Urinary bladder (tissue), 4 donors: ENCODE measurements around the gene SF3A2. TPM values are rescaled to one million over a fixed set of nuclear protein-coding genes. Genes with fewer than 3 reads are reported as not detected.
"Not testable (repeated sequence)": the region's sequence is repeated elsewhere in the genome, so short reads cannot be mapped to it uniquely, and the experiment has no call there.

ENCODE experiments used
- DNase-seq: peaks from one replicate; pipeline ENCODE4 v3.0.0-alpha.2; 2015; ENCODE audit errors: extremely low spot score
- H3K27ac ChIP-seq: one replicate; pipeline ENCODE4 v1.5.1; 2013; ENCODE audit warnings: low read depth, mild to moderate bottlenecking, moderate library complexity
- H3K36me3 ChIP-seq: one replicate; pipeline ENCODE4 v1.6.1; 2013; ENCODE audit warnings: mild to moderate bottlenecking, moderate library complexity; ENCODE audit not compliant: insufficient read depth
- H3K4me1 ChIP-seq: one replicate; pipeline ENCODE4 v1.6.1; 2013; ENCODE audit warnings: mild to moderate bottlenecking, moderate library complexity; ENCODE audit not compliant: insufficient read depth
- H3K4me3 ChIP-seq: one replicate; pipeline ENCODE4 v1.5.1; 2013; ENCODE audit warnings: low read depth, low read length
- WGBS: extraction: QIAGEN DNeasy Blood & Tissue Kit; methylation state at CpG from one replicate; pipeline ENCODE4 v1.1.7; 2013; 5-methylcytosine and 5-hydroxymethylcytosine counted together
- polyA plus RNA-seq: library from polyadenylated mRNA; stranded (reverse); fragments of 200-250 nt; gene quantifications from one replicate; pipeline ENCODE4 v1.2.3, GENCODE V29; 2013
- total RNA-seq: library from RNA; depleted of rRNA; stranded (reverse); fragments of >200 nt; gene quantifications from one replicate; pipeline ENCODE4 v1.2.3, GENCODE V29; 2014
- donor health status: healthy with polysubstance abuse.
- donor health status: healthy.

Gene SF3A2
- total and polyA plus RNA-seq, 2 donors: 32.5 to 69.9 TPM

GRCh38 chr19:2280633-2281264 is 44.1 kb downstream of the SF3A2 start:
- 77% methylated on average over 26 of the region's 26 CpGs for WGBS
- no peak overlapping the region for H3K27ac ChIP-seq
- H3K4me3 ChIP-seq: no peak overlapping the region
- H3K36me3 ChIP-seq: no peaks in the 10 kb centered on the region
- no peaks in the 10 kb centered on the region for H3K4me1 ChIP-seq
- no peak for DNase-seq

DNA sequence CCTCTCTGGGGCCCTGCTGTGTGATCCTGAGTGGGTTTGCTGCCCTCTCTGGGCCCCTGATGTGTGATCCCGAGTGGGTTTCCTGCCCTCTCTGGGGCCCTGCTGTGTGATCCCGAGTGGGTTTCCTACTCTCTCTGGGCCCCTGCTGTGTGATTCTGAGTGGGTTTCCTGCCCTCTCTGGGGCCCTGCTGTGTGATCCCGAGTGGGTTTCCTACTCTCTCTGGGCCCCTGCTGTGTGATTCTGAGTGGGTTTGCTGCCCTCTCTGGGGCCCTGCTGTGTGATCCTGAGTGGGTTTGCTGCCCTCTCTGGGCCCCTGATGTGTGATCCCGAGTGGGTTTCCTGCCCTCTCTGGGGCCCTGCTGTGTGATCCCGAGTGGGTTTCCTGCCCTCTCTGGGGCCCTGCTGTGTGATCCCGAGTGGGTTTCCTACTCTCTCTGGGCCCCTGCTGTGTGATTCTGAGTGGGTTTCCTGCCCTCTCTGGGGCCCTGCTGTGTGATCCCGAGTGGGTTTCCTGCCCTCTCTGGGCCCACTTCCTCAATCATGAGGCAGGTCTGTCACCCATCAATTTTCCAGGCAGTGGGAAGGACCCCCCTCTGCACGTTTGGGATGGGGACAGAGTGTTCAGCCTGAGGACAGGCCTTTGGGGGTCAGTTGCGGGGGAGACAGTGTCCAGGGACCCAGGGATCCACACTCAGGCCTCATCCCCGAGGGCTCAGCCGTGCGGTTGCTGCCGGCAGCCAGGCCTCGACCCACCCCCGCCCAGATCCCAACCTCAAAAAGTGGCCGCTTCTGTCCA is 44.8 kb downstream of the SF3A2 start:
- not testable (repeated sequence) for DNase-seq, H3K36me3 ChIP-seq, H3K27ac ChIP-seq, H3K4me1 ChIP-seq
- H3K4me3 ChIP-seq: peak overlapping the region; percentile 33
- 27% methylated on average over 16 of the region's 16 CpGs for WGBS

- Histone ChIP-seq H3K4me1 (no peaks in the 10 kb centered on the region), H3K4me3 (peak within 1 kb of the TSS; percentile 33), H3K27ac (no peak within 1 kb of the TSS), H3K36me3 (no peaks in the 10 kb centered on the region)
- 13% methylated on average over 41 of the region's 41 CpGs for WGBS
- DNase-seq: no peak
Observed at GRCh38 chr19:2282062-2282861, 45.6 kb downstream of the SF3A2 start, which contains the start of gene PEAK3. Gene PEAK3, minus strand, starts transcription at chr19:2282175. Its CDS starts 1,244 bp downstream, at chr19:2280931.

DNA sequence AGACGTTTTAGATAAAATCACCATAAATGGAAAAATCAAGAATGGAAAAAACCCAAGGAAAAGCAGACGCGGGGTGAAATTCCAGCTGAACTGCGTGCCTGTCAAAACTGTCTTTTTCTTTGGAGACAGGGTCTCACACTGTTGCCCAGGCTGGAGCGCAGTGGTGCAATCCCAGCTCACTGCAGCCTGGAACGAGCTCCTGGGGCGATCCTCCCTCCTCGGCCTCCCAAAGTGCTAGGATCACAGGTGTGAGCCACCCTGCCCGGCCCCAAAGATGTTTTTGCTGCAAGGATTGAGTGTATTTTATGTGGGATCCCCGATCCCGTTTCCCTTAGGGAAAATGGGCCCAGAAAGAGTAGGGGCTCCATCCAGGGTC is 46.2 kb downstream of the SF3A2 start:
- WGBS: 68% methylated on average over 11 of the region's 11 CpGs
- Histone ChIP-seq H3K27ac (no peak overlapping the region), H3K4me3 (no peak overlapping the region), H3K36me3 (no peaks in the 10 kb centered on the region), H3K4me1 (no peaks in the 10 kb centered on the region)
- DNase-seq: no peak

GRCh38 chr19:2283835-2284507 is 47.3 kb downstream of the SF3A2 start:
- Histone ChIP-seq H3K36me3 (no peaks in the 10 kb centered on the region), H3K4me1 (no peaks in the 10 kb centered on the region), H3K4me3 (no peak overlapping the region), H3K27ac (no peak overlapping the region)
- WGBS: 92% methylated on average over 8 of the region's 8 CpGs
- DNase-seq: no peak

DNA sequence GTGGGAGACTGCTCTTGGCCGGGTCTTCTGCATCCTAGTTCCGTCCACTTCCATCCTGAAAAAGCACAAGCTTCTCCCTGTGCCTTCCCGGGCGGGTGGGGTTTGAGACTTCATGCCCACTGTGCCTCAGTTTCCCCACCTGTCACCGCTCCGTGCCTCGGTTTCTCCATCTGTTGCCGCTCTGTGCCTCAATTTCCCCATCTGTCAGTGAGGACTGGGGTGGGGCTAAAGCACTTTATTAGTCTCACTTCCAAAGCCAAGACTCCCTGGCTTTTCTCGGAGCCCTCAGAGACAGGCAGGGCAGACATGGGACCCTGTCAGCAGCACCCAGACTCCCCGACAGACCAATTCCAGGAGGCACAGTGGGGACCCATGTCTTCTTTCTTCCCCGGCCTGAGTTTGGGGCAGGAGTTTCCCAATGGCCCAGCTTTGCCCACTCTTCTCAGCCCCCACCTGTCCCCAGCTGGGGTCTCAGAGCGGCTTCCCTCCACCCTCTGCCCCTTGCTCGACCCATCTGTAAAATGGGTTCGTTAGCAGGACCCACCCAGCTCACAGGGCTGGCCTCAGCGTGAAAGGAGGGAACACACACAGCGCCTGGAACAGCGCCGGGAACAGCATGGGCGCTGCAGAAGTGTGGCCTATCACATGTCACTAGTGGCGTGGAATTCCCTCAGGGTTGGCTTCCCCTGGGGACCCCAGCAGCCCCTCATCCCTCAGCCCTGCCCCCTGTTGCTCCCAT is 49.9 kb downstream of the SF3A2 start:
- H3K27ac ChIP-seq: no peak overlapping the region
- H3K4me3 ChIP-seq: no peak overlapping the region
- H3K4me1 ChIP-seq: no peaks in the 10 kb centered on the region
- 83% methylated on average over 20 of the region's 20 CpGs for WGBS
- H3K36me3 ChIP-seq: no peaks in the 10 kb centered on the region
- DNase-seq: no peak

GRCh38 chr19:2287585-2288337 is 51.1 kb downstream of the SF3A2 start:
- Histone ChIP-seq H3K4me3 (no peak overlapping the region), H3K27ac (no peak overlapping the region), H3K36me3 (no peaks in the 10 kb centered on the region), H3K4me1 (no peaks in the 10 kb centered on the region)
- WGBS: 78% methylated on average over 13 of the region's 13 CpGs
- DNase-seq: no peak

GRCh38 chr19:2288338-2288817 is 51.8 kb downstream of the SF3A2 start:
- WGBS: 86% methylated on average over 17 of the region's 17 CpGs
- Histone ChIP-seq H3K36me3 (no peaks in the 10 kb centered on the region), H3K27ac (no peak overlapping the region), H3K4me1 (no peaks in the 10 kb centered on the region), H3K4me3 (no peak overlapping the region)
- no peak for DNase-seq

DNA sequence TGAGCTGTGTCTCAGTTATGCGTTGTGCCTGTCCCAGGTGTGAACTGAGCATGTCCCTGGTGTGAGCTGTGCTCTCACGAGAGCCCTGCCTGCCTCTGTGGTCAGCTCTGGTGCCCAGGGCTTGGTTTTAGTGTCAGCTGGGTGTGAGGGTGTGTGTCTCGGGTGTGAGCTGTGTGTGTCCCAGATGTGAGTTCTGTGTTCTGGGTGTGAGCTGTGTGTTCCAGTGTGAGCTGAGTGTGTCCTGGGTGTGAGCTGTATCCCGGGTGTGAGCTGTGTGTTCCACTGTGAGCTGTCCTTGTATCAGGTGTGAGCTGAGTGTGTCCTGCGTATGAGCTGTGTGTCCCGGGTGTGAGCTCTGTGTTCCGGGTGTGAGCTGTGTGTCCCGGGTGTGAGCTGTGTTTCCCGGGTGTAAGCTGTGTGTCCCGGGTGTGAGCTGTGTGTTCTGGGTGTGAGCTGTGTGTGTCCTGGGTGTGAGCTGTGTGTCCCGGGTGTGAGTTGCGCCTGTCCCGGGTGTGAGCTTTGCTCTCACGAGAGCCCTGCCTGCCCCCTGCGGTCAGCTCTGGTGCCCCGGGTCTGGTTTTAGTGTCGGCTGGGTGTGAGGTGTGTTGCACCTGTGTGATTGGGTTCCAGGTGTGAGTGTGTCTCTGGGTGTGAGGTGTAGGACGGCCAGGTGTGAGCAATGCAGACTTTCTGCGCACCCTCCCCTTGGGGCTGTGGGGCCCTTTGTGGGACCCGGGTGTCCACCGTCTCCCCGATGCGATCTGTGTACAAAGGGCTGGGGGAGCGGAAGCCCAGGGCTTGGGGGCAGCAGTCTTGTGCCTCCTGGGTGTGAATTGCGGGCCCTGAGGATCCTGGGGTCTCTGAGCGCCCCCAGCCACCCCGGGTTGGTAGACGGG is 52.4 kb downstream of the SF3A2 start:
- Histone ChIP-seq H3K36me3 (no peaks in the 10 kb centered on the region), H3K4me1 (no peaks in the 10 kb centered on the region), H3K4me3 (no peak overlapping the region), H3K27ac (no peak overlapping the region)
- 54% methylated on average over 28 of the region's 28 CpGs for WGBS
- no peak for DNase-seq

DNA sequence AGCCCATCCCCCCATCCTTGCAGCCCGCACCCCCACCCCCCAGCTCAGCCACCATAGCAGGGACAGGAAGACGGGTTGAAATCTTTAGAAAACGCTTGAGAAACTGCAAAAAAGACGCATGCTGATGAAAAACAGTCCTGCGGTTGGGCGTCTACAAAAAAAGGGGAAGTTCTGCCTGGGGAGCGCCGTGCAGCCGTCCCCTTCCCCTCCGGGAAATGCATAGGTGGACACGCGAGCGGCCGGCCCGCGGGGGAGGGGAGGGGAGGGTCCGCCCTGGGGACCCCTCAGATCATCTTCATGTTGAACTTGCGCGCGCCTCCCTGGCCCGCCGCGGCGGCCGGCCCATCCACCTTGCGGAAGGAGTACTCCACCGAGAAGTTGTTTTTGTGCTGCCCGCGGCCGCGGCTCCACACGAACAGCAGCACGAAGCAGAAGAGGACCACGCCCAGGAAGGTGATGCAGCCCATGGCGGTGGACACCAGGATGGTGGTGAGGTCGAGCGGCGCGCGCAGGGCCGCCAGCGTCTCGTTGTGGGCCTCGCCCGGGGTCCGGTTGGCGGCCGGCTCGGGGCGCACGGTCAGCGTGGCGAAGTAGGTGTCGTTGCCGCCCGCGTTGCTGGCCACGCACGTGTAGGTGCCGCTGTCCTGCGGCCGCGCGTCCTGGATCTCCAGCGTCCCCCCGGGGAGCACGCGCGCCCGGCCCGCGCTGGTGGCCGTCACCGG is 53.3 kb downstream of the SF3A2 start:
- no peak for DNase-seq
- Histone ChIP-seq H3K27ac (no peak overlapping the region), H3K4me3 (peak overlapping the region; percentile 23), H3K4me1 (no peaks in the 10 kb centered on the region), H3K36me3 (no peaks in the 10 kb centered on the region)
- WGBS: under 1% methylated on average over 74 of the region's 74 CpGs
